NCI-H2227 (cell line): ENCODE measurements around the gene PCNX2.

Experiments
- DNase-seq: peaks from one replicate; lab custom pipeline; 2025; ENCODE audit not compliant: unreplicated experiment; lab: John Stamatoyannopoulos, UW

The PCNX2 gene

DNA sequence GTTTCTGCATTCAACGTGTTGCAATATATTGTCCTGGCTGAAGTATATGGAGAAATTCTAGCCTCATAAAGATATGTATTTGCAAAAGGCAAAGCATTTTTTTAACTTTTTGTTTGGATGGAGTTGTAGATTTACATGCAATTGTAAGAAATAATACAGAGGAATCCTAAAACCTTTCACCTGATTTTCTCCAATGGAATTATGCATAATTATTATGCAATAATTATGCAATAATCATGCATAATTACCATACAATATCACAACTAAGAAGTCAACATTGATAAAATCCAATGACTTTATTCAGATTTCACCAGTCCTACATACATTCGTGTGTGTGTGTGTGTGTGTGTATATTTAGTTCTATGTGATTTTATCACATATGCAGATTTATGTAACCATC, 24.5 kb upstream of the PCNX2 start:
- no peak for DNase-seq

DNA sequence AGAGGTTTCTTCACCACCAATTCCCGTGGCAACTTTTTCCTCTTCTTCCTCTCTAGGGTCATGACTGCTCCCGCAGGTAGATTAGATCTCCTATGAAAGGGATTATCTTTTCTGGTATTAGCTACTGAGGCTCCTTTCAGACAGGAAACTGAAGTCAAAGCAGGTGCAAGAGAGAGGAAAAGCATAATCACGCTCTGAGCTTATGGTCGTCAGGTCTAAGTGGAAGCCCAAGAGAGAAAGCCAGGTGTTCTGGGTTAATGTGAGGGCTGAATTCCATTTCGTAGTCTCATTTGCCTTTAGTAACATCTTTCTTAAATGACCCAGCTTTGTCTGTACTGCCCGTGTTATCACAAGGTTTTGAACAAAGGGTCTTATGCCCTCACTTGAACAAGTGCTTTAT, 23.7 kb upstream of the PCNX2 start:
- DNase-seq = no peak

DNA sequence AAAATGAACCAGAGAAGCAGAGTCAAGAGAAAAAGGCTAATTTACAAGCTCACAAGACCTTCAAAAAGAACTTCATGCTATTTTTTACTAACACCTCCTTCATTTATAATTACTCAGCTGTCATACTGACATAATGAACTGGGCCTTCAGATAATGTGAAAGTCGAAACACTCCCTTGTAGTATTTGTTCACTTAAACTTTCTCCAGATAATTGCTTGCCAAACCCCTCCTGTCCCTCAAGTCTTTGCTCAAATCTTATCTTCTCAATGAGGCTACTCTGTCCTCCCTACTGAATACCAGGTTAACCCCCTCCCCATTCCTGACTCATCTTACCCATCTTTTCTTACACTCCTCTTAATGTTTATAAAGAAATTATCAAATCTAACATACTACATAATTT, 20.9 kb upstream of the PCNX2 start:
- no peak for DNase-seq

DNA sequence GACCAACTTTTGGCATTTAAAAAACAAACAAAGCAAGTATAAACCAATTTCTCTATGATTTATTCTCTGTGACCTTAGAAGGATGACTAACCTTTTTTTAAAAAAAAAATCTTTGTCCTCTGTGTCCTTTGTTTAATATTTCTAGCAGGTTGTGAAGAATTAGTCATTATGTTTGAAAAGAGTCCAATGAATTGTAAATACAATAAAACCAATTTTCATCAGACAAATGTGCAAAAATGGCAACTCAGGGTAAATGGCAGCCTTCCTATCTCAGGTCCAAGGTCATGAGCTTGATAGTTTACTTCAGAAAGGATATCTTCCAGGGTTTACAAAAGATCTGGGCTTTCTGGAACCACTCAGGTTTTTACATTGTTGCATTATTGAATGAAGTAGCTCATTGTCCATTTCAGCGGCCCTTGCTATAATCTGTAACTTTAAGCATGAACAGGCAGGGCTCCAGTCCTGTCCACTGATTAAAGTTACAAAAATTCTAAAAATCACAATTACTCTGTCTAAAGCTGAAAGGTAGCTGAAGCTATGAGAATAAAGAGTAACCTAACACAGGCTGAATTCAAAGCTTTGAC, 20.3 kb upstream of the PCNX2 start:
- DNase-seq = no peak

DNA sequence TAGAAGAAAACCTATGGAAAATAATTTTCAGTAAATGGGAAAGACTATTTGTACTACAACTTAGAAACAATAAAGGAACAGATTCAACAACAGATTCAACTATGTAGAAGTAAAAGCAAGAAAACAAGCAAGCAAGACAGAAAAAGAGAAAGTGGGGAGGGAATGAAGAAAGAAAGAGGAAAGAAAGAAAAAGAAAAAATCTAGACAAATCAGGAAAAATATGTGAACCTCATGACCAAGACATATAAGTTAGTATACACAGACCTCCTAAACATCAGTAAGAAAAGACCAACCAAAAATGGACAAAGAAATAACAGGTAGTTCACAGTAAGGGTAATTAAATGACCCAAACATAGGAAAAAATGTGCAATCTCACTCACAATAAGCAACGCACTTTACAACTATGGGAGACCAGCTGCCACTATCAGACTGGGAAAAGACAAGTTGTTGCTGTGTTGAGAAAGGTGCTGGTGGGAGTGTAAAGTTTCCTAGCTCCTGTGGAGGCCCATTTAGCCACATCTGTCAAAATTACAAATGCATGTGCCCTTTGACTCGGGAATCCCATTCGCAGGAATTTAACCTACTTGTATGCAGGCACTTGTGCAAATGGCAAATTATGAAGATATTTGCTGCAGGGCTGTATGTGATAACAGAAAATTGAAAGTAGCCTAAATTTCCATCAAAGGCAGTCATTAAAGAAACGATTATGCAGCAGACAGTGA, 18.1 kb upstream of the PCNX2 start:
- DNase-seq = no peak

DNA sequence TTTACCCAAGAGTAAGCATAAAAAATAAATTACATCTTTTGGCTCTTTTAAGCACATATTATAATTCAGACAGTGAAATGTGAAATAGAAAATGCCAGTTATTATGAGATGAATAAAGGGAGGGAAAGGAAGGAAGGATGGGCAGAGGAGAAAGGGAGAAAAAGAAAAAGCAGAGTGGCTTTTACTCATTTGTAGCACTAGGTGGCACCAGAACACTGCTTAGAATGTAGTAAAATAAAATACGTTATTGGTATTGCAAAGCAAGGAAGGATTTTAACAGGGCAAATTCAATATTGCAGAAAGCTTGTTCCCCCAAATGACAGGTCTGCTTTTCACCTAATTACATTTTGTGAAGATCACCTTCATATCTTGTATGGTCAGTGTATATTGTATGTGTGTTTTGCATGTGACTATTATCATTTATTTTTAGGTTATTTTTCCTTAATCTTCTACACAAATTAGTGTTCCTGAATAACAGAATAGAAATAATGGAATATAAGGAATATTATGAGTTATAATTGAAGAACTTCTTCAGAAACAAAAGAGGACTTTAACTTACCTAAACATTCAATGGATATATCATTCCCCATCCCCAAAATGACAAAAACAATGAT, 9.1 kb upstream of the PCNX2 start:
- peak; percentile 65 for DNase-seq

DNA sequence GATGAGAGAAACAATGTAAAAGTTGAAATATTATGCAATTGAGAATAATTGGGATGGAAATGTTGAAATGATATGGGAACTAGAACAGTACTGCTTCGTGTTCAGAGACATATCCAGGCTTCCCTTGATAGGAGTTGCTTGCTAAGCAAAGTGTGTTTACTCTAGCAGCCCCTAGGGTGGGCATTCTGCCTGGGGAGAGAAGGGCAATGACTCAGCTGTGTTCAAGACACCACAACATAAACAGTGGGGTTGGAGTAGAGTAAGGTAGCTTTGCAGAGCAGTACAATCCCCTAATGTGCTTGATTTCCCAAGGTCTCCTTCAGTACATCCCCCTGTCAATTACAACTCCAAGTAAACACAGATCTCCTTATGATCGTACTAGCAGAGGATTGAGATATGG, 4.8 kb upstream of the PCNX2 start:
- no peak for DNase-seq

DNA sequence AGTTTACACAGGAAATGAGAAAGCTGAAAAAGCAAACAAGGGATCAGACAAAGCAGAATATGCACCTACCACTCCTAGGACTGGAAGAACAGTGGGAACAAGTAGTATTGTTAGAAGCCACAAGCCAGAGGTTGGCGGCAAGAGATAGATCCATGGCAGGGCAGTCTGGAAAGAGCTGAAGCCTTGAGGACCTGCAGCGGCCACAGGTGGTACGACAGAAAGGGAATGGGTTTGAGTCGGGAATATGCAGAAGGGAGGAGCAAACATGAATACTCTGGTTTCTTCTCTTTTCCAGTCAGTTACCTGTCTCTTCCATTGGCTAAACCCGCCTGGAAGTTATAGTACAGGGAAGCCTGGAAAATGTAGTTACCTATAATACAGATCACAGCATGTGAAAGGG, 3.9 kb upstream of the PCNX2 start:
- no peak for DNase-seq

DNA sequence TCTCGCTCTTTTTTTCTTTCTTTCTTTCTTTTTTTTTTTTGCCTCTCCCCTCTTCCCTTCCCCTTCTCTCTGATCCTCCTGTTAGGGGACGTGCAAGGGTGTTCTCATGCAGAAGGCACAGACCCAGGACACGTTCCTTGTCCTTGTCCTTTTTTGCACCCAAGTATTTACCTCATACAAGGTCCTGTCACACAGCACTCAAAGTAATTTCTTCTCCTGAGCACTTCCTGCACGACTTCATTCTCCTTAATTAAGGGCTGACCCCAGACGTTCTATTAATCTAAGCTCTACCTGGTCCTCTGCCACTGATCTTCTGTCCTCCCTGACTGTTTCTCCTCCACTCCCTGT, 424 bp upstream of the PCNX2 start:
- DNase-seq = no peak

DNA sequence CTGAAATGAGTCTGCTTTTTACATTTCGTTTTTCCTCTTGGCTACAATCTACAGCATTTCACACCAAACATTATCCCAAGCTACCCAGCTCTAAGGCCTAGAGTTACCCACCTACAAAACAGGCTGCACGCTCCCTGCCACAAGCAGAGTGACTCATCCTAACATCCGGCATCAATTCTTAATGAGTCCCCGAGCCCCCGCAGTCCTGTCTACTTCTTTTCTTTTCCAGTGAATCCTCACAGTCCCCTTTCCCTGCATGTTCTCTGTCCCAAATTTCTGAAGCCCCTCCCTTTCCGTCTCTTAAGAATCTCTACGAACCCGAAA, 650 bp downstream of the PCNX2 start:
- no peak for DNase-seq

DNA sequence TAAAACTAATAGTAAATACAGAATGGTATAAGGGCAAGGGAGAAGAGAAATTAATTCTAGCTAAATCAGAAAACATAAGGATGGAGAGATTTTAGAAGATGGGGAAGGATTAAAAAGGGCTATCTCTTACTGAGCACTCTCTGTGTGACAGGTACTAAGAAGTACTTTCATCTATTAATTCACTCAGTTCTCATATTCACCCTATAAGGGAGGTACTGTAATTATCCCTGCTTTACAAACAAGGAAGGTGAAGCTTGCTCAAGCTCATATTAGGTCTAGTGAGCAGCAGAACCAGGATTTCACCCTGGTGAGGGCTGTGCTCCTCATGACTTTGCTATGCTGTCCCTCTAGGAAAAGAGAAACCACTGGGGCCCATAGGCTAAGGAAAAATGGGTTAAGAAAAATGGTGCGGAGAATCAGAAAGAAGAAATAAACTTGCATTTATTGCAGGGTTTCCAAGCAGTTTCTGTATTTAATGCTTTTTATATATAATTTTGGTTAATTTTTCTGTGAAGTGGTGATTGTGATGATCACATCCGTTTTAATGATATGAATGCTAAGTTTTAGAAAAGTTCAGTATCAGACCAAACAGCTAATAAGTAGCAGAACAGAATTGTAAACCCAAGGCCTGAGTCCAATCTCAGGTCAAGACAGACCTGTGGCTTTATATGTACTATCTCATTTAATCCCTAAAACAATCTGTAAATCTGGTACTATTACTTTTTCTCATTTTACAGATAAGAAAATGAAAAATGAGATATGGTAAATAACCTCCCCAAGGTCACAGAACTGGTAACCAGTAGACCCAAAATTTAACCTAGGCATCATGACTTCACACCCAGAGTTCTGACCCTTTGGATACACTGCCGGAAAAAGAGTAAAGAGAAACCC, 1.7 kb downstream of the PCNX2 start:
- no peak for DNase-seq

DNA sequence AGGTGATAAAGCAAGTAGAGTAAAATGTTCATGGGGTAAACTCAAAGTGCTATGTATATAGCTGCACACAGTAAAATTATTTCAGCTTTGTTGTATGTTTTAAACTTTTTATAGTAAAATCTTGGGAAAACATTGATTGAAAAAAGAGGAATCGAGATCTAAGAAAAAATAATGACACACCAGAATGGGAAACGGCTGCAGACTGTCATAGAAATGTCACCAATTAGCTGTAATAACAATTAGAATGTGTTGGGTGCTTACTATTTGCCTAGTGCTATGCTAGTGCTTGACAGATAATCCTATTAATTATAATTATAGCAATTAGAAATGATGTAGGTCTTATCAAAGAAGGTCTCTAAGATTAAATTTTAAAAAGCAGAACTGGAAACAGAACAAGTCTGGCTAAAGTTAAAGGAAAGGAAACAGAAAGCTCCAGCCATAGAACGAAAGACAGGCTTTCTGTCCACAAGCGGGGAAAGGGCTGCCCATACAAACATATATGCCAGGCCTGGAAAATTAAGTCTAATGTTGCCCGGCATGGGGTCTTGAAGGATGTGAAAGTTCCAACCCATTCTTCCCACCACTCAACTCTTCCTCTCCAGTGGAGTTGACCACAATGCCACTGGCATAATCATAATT, 5.0 kb downstream of the PCNX2 start:
- no peak for DNase-seq

DNA sequence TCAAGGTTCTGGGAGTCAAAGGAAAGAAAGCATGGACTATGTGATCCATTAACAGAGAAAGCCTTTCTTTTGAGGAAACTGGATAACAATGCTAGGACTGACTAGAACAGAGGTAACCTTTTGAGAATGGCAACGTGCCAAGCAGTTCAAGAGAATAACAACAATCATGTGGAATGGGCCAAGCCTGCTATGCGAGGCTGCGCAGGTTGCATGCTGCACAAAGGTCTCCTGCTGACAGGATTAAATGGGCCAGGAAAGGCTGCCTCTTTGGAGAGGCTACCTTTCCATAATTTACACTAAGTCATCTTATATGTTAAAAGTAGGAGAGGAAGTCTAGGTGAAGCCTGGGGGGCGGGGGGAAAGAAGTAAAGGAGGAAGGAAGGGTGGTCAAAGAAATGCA, 5.8 kb downstream of the PCNX2 start:
- DNase-seq = peak; percentile 82

DNA sequence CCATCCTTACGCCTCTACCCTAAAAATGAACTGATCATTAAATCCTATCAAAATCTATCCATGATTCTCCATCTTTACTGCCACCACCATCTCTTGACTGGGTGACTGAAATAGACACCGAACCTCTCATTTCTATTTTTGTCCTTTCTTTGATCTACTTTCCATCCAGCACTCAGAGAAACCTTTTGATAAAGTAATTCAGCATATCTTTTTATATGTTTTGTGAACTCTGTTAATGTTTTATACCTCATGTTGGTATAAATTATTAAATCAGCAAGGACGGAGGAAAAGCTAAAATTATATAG, 13.0 kb downstream of the PCNX2 start:
- DNase-seq = no peak

DNA sequence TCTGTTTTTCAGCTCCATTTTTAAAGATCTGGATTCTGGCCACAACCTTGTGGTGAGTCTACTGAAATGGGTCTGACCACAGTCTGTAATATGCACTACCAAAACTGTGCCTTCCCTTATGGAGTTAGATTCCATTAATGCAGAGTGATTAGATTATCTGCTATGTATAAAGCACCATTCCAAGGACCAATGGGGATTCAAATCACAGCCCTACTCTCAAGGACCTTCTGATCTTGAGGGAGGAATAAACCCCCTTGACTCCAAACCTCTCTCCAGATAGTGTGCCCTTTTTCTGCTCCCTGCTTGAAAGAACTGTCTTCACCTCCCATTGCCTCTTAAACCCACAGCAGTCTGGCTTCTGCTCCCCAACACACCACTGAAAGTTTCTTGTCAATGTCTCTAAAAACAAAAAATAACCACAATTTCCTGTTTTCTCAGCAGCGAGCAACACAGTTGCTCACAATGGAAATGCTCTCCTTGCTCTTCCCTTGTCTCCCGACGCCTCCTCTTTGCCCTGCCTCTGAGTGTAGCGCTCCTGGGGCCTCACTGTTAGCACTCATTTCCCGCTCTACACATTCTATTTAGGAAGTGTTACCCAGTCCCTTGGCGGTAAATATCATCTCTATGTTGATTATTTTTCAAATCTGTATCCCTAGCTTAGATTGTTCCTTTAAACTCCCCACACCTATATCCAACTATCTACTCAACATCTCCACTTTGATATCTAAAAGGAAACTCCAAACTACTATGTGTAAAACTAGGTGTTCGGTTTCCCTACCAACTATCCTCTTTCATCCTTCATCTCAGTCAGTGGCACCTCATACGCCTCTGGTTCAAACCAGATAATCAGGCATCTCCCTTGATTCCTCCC, 13.6 kb downstream of the PCNX2 start:
- DNase-seq = no peak

DNA sequence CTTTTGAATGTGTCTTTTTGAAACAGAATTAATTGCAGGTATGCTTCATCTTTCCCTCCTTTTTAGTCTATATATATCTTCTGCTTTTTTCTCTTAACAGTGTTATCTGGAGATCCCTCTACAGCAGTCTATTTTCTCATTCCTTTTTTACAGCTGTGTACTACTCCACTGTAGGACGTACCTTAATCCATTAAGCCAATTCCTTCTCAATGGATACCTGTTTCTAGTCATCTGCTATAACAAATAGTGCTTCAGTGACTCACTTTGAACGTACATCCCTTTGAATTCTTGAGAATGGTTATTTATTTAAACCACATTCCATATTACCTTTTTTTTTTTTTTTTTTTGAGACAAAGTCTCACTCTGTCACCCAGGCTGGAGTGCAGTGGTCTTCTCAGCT, 15.6 kb downstream of the PCNX2 start:
- no peak for DNase-seq

DNA sequence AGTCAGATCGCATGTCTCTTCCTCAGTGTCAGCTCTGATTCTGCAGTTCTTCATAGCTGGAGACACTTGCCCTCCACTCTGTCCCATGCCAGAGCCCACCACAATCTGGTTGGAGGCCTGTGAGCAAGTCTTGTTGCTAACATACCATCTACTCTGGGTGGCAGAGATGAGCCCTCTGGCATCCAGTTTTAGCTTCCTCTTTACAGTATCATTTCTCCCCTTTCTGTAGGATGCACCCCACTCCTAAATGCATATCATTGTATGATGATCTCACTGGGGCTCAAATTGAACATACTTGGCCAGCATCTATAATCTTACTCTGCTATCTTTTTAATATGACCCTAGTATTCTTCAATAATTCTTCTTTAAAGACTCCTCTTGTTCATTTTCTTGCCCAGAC, 16.9 kb downstream of the PCNX2 start:
- no peak for DNase-seq

DNA sequence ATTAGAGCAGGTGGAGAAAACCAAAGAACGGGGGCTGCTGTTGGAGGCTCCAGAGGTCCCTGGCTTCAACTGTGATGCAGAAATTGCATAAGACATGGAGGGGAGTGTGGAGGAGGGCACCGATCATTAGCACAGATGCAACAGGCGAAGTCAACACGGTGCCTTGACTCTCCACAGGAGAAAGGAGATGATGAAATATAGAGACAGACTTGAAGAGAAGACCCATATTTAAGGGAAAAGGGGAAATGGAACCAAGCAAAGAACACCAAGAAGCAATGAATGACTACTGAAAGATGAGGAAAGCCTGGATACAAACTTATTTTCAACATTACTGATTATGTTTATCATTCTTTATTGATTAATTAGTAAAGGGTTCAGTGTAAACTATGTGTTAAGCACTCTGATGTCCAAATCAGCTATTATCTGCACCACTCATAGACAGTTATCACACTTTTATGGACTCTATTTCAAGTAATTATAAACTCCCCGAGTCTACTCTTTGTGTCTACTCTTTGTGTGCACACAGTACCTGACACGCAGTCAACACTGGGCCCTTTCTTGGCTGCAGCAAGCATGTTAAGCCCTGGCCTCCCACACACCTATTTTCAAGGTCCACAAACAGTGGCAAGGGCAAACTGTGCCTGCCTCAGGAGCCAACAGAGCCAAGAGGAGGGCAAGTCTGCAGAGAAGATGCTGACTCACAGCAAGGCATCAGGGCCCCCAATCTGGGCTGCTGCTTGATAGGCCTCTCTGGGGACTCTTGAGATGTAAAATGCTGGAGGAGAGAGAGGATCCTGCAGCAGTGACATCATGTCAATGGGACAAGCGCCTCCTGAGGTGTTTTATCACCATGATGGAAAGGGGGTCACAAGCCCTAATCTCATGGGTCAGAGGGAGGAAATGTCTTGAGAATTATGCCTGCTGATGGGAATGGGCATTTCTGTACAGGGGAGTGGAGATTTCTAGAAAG, 17.6 kb downstream of the PCNX2 start:
- DNase-seq = no peak

DNA sequence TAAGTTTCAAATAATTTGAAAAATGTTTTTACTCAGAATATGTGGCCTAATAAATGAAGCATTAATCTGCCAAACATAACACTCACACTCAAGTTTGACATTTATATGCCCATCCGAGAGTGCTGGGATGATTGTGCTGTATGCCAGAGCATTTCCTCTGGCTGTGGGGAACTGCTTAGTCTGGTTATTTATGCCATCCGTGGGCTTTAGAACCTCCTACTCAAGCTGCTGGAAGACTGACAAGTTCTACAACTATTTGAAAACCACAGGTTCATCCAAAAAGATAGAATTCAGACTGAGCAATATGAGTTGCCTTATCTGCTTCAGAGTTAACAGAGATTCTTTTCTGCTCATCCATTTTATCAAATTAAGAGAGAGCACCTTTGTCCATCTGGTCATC, 25.9 kb downstream of the PCNX2 start:
- DNase-seq = no peak
